ENCODE measurements around the gene EXOC1.
"Not testable (repeated sequence)": the region's sequence is repeated elsewhere in the genome, so short reads cannot be mapped to it uniquely, and the experiment has no call there.

EXOC1 gene

GRCh38 chr4:55838356-55838755, 15.1 kb upstream of the EXOC1 start:
- no peak overlapping the region for H3K27ac ChIP-seq (ENCODE audit: low read depth, low read length, poor library complexity, severe bottlenecking)
- no peak overlapping the region for H3K9ac ChIP-seq (ENCODE audit: low read length)
- H3K4me1 ChIP-seq (ENCODE audit: insufficient read depth, low read length, severe bottlenecking) = no peaks in the 10 kb centered on the region
- no peaks in the 10 kb centered on the region for H3K9me2 ChIP-seq (ENCODE audit: low read depth, low read length)
- H2AFZ ChIP-seq (ENCODE audit: low read length) = no peak overlapping the region
- no peaks in the 10 kb centered on the region for H3K36me3 ChIP-seq (ENCODE audit: insufficient read depth, low read length)
- H3F3A ChIP-seq (ENCODE audit: insufficient read depth, low read length) = no peaks in the 10 kb centered on the region
- H3K27me3 ChIP-seq (ENCODE audit: insufficient read depth, low read length) = no peaks in the 10 kb centered on the region
- H3K79me2 ChIP-seq (ENCODE audit: insufficient read depth, low read length) = no peaks in the 10 kb centered on the region
- no peak overlapping the region for H3K4me3 ChIP-seq (ENCODE audit: low read depth, low read length, poor library complexity, severe bottlenecking)
- H4K20me1 ChIP-seq (ENCODE audit: insufficient read depth, low read length) = no peaks in the 10 kb centered on the region
- 0 out of 2 replicates have a peak, but pooled peaks cover 2% of the 10 kb centered on the region for H3K9me3 ChIP-seq (ENCODE audit: low read length)
- TF ChIP-seq CTCF (IDR thresholded peaks at IDR 0.05; ENCODE audit: low read length) (no peak), EZH2 (IDR thresholded peaks at IDR 0.05; ENCODE audit: borderline replicate concordance, low read length) (no peak)
- no peak overlapping the region for H3K4me2 ChIP-seq (ENCODE audit: low read length)

GRCh38 chr4:55838952-55839351, 14.5 kb upstream of the EXOC1 start:
- H3K9me2 ChIP-seq (ENCODE audit: low read depth, low read length) = no peaks in the 10 kb centered on the region
- H3K4me1 ChIP-seq (ENCODE audit: insufficient read depth, low read length, severe bottlenecking) = no peaks in the 10 kb centered on the region
- no peak for TF ChIP-seq EZH2 (IDR thresholded peaks at IDR 0.05; ENCODE audit: borderline replicate concordance, low read length)
- TF ChIP-seq CTCF (IDR thresholded peaks at IDR 0.05; ENCODE audit: low read length) = no peak
- H4K20me1 ChIP-seq (ENCODE audit: insufficient read depth, low read length) = no peaks in the 10 kb centered on the region
- H3K79me2 ChIP-seq (ENCODE audit: insufficient read depth, low read length) = no peaks in the 10 kb centered on the region
- H3K36me3 ChIP-seq (ENCODE audit: insufficient read depth, low read length) = no peaks in the 10 kb centered on the region
- H3K27me3 ChIP-seq (ENCODE audit: insufficient read depth, low read length) = no peaks in the 10 kb centered on the region
- H3F3A ChIP-seq (ENCODE audit: insufficient read depth, low read length) = no peaks in the 10 kb centered on the region
- no peak overlapping the region for H3K4me3 ChIP-seq (ENCODE audit: low read depth, low read length, poor library complexity, severe bottlenecking)
- H3K9me3 ChIP-seq (ENCODE audit: low read length) = 0 out of 2 replicates have a peak, but pooled peaks cover 2% of the 10 kb centered on the region
- no peak overlapping the region for H2AFZ ChIP-seq (ENCODE audit: low read length)
- no peak overlapping the region for H3K4me2 ChIP-seq (ENCODE audit: low read length)
- H3K9ac ChIP-seq (ENCODE audit: low read length) = no peak overlapping the region
- no peak overlapping the region for H3K27ac ChIP-seq (ENCODE audit: low read depth, low read length, poor library complexity, severe bottlenecking)

- Histone ChIP-seq H3K9ac (ENCODE audit: low read length) (no peak overlapping the region), H2AFZ (ENCODE audit: low read length) (no peak overlapping the region), H3K9me2 (ENCODE audit: low read depth, low read length) (no peaks in the 10 kb centered on the region), H3K27me3 (ENCODE audit: insufficient read depth, low read length) (no peaks in the 10 kb centered on the region), H3K27ac (ENCODE audit: low read depth, low read length, poor library complexity, severe bottlenecking) (no peak overlapping the region), H3K4me1 (ENCODE audit: insufficient read depth, low read length, severe bottlenecking) (no peaks in the 10 kb centered on the region), H3F3A (ENCODE audit: insufficient read depth, low read length) (no peaks in the 10 kb centered on the region), H3K36me3 (ENCODE audit: insufficient read depth, low read length) (no peaks in the 10 kb centered on the region), H4K20me1 (ENCODE audit: insufficient read depth, low read length) (no peaks in the 10 kb centered on the region), H3K9me3 (ENCODE audit: low read length) (0 out of 2 replicates have a peak, but pooled peaks cover 2% of the 10 kb centered on the region), H3K4me3 (ENCODE audit: low read depth, low read length, poor library complexity, severe bottlenecking) (no peak overlapping the region), H3K4me2 (ENCODE audit: low read length) (no peak overlapping the region), H3K79me2 (ENCODE audit: insufficient read depth, low read length) (no peaks in the 10 kb centered on the region)
- TF ChIP-seq EZH2 (IDR thresholded peaks at IDR 0.05; ENCODE audit: borderline replicate concordance, low read length) = no peak
- no peak for TF ChIP-seq CTCF (IDR thresholded peaks at IDR 0.05; ENCODE audit: low read length)
Observed at GRCh38 chr4:55840956-55841355, 12.5 kb upstream of the EXOC1 start.

DNA sequence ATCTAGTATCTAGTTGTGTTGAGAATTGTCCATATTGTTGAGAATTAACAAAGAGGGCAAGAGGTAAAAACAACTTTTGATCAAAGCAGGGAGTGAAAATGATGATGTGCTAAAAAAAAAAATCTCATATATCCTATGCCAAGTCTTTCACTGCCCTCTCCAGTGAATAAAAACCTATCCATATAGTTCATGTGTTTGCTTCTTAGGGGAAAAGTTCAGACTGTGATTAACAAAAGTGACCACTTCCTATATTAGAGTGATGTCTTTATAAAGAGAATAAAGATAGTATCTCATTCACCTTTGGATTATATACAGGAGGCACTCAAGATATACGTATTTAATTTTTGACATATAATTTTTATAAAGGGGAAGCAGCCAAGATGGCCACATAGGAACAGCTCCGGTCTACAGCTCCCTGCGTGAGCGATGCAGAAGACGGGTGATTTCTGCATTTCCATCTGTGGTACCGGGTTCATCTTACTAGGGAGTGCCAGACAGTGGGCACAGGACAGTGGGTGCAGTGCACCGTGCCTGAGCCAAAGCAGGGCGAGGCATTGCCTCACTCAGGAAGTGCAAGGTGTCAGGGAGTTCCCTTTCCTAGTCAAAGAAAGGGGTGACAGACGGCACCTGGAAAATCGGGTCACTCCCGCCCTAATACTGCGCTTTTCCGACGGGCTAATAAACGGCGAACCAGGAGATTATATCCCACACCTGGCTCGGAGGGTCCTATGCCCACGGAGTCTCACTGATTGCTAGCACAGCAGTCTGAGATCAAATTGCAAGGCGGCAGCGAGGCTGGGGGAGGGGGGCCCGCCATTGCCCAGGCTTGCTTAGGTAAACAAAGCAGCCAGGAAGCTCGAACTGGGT, 11.8 kb upstream of the EXOC1 start:
- H3K4me3 ChIP-seq (ENCODE audit: low read depth, low read length, poor library complexity, severe bottlenecking); H3K9me3 ChIP-seq (ENCODE audit: low read length); H3K36me3 ChIP-seq (ENCODE audit: insufficient read depth, low read length): not testable (repeated sequence)

GRCh38 chr4:55842312-55842711, 11.1 kb upstream of the EXOC1 start:
- H3K27me3 ChIP-seq (ENCODE audit: insufficient read depth, low read length); H3K4me1 ChIP-seq (ENCODE audit: insufficient read depth, low read length, severe bottlenecking); H3K9ac ChIP-seq (ENCODE audit: low read length); H3K79me2 ChIP-seq (ENCODE audit: insufficient read depth, low read length); H3K9me3 ChIP-seq (ENCODE audit: low read length); H3K4me2 ChIP-seq (ENCODE audit: low read length); H3K4me3 ChIP-seq (ENCODE audit: low read depth, low read length, poor library complexity, severe bottlenecking); H3K9me2 ChIP-seq (ENCODE audit: low read depth, low read length); H3F3A ChIP-seq (ENCODE audit: insufficient read depth, low read length); H3K27ac ChIP-seq (ENCODE audit: low read depth, low read length, poor library complexity, severe bottlenecking); H3K36me3 ChIP-seq (ENCODE audit: insufficient read depth, low read length); H2AFZ ChIP-seq (ENCODE audit: low read length); H4K20me1 ChIP-seq (ENCODE audit: insufficient read depth, low read length): not testable (repeated sequence)

More for the DNA sequence above, 11.8 kb upstream of the EXOC1 start:
- H3K9ac ChIP-seq (ENCODE audit: low read length); H3K27ac ChIP-seq (ENCODE audit: low read depth, low read length, poor library complexity, severe bottlenecking); H3K79me2 ChIP-seq (ENCODE audit: insufficient read depth, low read length); H3K9me2 ChIP-seq (ENCODE audit: low read depth, low read length); H4K20me1 ChIP-seq (ENCODE audit: insufficient read depth, low read length); H3K4me1 ChIP-seq (ENCODE audit: insufficient read depth, low read length, severe bottlenecking); H3K4me2 ChIP-seq (ENCODE audit: low read length); H3F3A ChIP-seq (ENCODE audit: insufficient read depth, low read length); H2AFZ ChIP-seq (ENCODE audit: low read length); H3K27me3 ChIP-seq (ENCODE audit: insufficient read depth, low read length): not testable (repeated sequence)

Data from OCI-LY1 (cell line).